ENCODE measurements around the gene IL21. TPM values are rescaled to one million over a fixed set of nuclear protein-coding genes. Genes with fewer than 3 reads are reported as not detected.
A peak's percentile ranks its signal among the peaks of the same experiment; 100 is the strongest.

Gene IL21
- total and polyA plus RNA-seq, 8 donors: not detected

- Histone ChIP-seq H3K4me3 (no peak overlapping the region), H3K27me3 (no peaks in the 10 kb centered on the region), H3K9me3 (no peaks in the 10 kb centered on the region), H3K4me1 (peaks cover 0 to 5% (median 0%) of the 10 kb centered on the region in 3 donors), H3K36me3 (no peaks in the 10 kb centered on the region), H3K27ac (no peak overlapping the region)
- TF ChIP-seq CTCF (IDR thresholded peaks at IDR 0.05): no peak
- DNase-seq (no peak), FAIRE-seq (no peak), ATAC-seq (no peak)
- intact Hi-C loops (cut with DNase I): no loop called here
- 60 to 70% methylated on average over 3 of the region's 3 CpGs for whole genome bisulfite sequencing, 2 donors
Measured at GRCh38 chr4:122636697-122637096, 15.8 kb upstream of the IL21 start.

- no peaks in the 10 kb centered on the region for H3K27me3 ChIP-seq
- intact Hi-C loops (cut with DNase I): no loop called here
- no peak overlapping the region for H3K4me3 ChIP-seq
- no peak for TF ChIP-seq CTCF (IDR thresholded peaks at IDR 0.05)
- no peaks in the 10 kb centered on the region for H3K9me3 ChIP-seq
- no peak for ATAC-seq
- peaks cover 0 to 5% (median 0%) of the 10 kb centered on the region in 3 donors for H3K4me1 ChIP-seq
- FAIRE-seq: no peak
- WGBS, 2 donors: 55 to 63% methylated on average over 3 of the region's 3 CpGs
- no peak for DNase-seq
- H3K27ac ChIP-seq: no peak overlapping the region
- no peaks in the 10 kb centered on the region for H3K36me3 ChIP-seq
Measured at GRCh38 chr4:122635205-122635604, 14.3 kb upstream of the IL21 start.

- no peak for DNase-seq
- no peaks in the 10 kb centered on the region for H3K9me3 ChIP-seq
- no peak for TF ChIP-seq CTCF (IDR thresholded peaks at IDR 0.05)
- ATAC-seq: no peak
- H3K4me3 ChIP-seq: no peak overlapping the region
- H3K27ac ChIP-seq: no peak overlapping the region
- 60 to 68% methylated on average over 2 of the region's 2 CpGs for WGBS, 2 donors
- H3K27me3 ChIP-seq: no peaks in the 10 kb centered on the region
- intact Hi-C loops (cut with DNase I): no loop called here
- FAIRE-seq: no peak
- H3K4me1 ChIP-seq: no peaks in the 10 kb centered on the region
- no peaks in the 10 kb centered on the region for H3K36me3 ChIP-seq
Measured at GRCh38 chr4:122633211-122633610, 12.3 kb upstream of the IL21 start.

GRCh38 chr4:122632396-122633143, 11.7 kb upstream of the IL21 start:
- H3K36me3 ChIP-seq: no peaks in the 10 kb centered on the region
- no peak for TF ChIP-seq CTCF (IDR thresholded peaks at IDR 0.05)
- 39 to 44% methylated on average over 7 of the region's 7 CpGs for WGBS, 2 donors
- FAIRE-seq (no peak), ATAC-seq (peak in 2 of 4 donors; percentile 24 to 30), DNase-seq (no peak)
- no peaks in the 10 kb centered on the region for H3K9me3 ChIP-seq
- no peaks in the 10 kb centered on the region for H3K27me3 ChIP-seq
- H3K27ac ChIP-seq: no peak overlapping the region
- H3K4me3 ChIP-seq: no peak overlapping the region
- no peaks in the 10 kb centered on the region for H3K4me1 ChIP-seq
- intact Hi-C loops (cut with DNase I): no loop called here

GRCh38 chr4:122625156-122625555, 4.3 kb upstream of the IL21 start:
- TF ChIP-seq CTCF (IDR thresholded peaks at IDR 0.05): no peak
- Histone ChIP-seq H3K27me3 (no peaks in the 10 kb centered on the region), H3K36me3 (no peaks in the 10 kb centered on the region), H3K4me1 (no peaks in the 10 kb centered on the region), H3K27ac (no peak overlapping the region), H3K4me3 (no peak overlapping the region), H3K9me3 (no peaks in the 10 kb centered on the region)
- WGBS, 2 donors: 55 to 77% methylated on average over 2 of the region's 2 CpGs
- ATAC-seq (no peak), FAIRE-seq (no peak), DNase-seq (no peak)
- intact Hi-C loops (cut with DNase I): no loop called here
